K562 (cell line): ENCODE results near the gene TFE3. TPM values are rescaled to one million over a fixed set of nuclear protein-coding genes. Genes with fewer than 3 reads are reported as not detected.
A peak's percentile ranks its signal among the peaks of the same experiment; 100 is the strongest.

Experiments used
- BCOR ChIP-seq: fragments of 450-650 bp; IDR thresholded peaks from 2 replicates; pipeline ENCODE4 v1.6.1; 2016
- BRF1 ChIP-seq: IDR thresholded peaks from 3 replicates; pipeline ENCODE4 v1.6.1; 2011; ENCODE audit warnings: borderline replicate concordance, mild to moderate bottlenecking; ENCODE audit not compliant: insufficient read length; ENCODE audit errors: extremely low read depth
- C11orf30 ChIP-seq: fragments of 450-650 bp; IDR thresholded peaks from 2 replicates; pipeline ENCODE4 v1.6.1; 2016; ENCODE audit warnings: low read depth, mild to moderate bottlenecking
- CC2D1A ChIP-seq: fragments of 450-650 bp; IDR thresholded peaks from 2 replicates; pipeline ENCODE4 v1.6.1; 2017; ENCODE audit warnings: mild to moderate bottlenecking
- CREM ChIP-seq: IDR thresholded peaks from 2 replicates; pipeline ENCODE4 v1.6.1; 2014; ENCODE audit warnings: antibody characterized with exemption, low read depth
- EP300 ChIP-seq: IDR thresholded peaks from 2 replicates; pipeline ENCODE4 v1.6.1; 2012; ENCODE audit warnings: low read length, improper control_type of control experiment
- GABPB2 ChIP-seq: fragments of 250-450 bp; sonication (Bioruptor Pico); conservative IDR thresholded peaks from 2 replicates; pipeline ENCODE4 v1.5.1; 2021; ENCODE audit warnings: mild to moderate bottlenecking
- GTF2E2 ChIP-seq: fragments of 200-800 bp; sonication (Bioruptor generic); IDR thresholded peaks from 2 replicates; pipeline ENCODE4 v1.6.1; 2016; ENCODE audit warnings: missing genetic modification characterization, missing compliant biosample characterization
- HNRNPLL ChIP-seq: fragments of 200-400 bp; formaldehyde crosslinking; IDR thresholded peaks from 2 replicates; pipeline ENCODE4 v1.6.1; 2017; ENCODE audit warnings: low read length, low read depth, mild to moderate bottlenecking; ENCODE audit not compliant: poor library complexity, severe bottlenecking
- HOMEZ ChIP-seq: fragments of 250-450 bp; sonication (Bioruptor Pico); IDR thresholded peaks from 2 replicates; pipeline ENCODE4 v1.4.0; 2020; ENCODE audit warnings: mild to moderate bottlenecking, moderate library complexity
- MAFK ChIP-seq: IDR thresholded peaks from 2 replicates; pipeline ENCODE4 v1.6.1; 2011; ENCODE audit warnings: low read length, improper control_type of control experiment
- NFATC3 ChIP-seq: fragments of 450-650 bp; IDR thresholded peaks from 2 replicates; pipeline ENCODE4 v1.6.1; 2017; ENCODE audit warnings: mild to moderate bottlenecking
- PML ChIP-seq: IDR thresholded peaks from 2 replicates; pipeline ENCODE4 v1.6.1; 2012; ENCODE audit warnings: low read length, inconsistent platforms
- POLR2B ChIP-seq: fragments of 450-650 bp; IDR thresholded peaks from 2 replicates; pipeline ENCODE4 v1.6.1; 2018; ENCODE audit warnings: low read depth; ENCODE audit not compliant: partially characterized antibody
- PRPF4 ChIP-seq: fragments of 200-400 bp; formaldehyde crosslinking; IDR thresholded peaks from one replicate; pipeline ENCODE4 v1.6.1; 2017; ENCODE audit warnings: low read length, low read depth, mild to moderate bottlenecking; ENCODE audit not compliant: insufficient read depth, poor library complexity, severe bottlenecking
- PTBP1 ChIP-seq: fragments of 200-400 bp; formaldehyde crosslinking; IDR thresholded peaks from 2 replicates; pipeline ENCODE4 v1.6.1; 2017; ENCODE audit warnings: low read depth, low read length
- SETDB1 ChIP-seq: IDR thresholded peaks from one replicate; pipeline ENCODE4 v1.6.1; 2012; ENCODE audit warnings: low read length, control low read depth, inconsistent platforms
- SLC30A9 ChIP-seq: fragments of 250-450 bp; sonication (Bioruptor Pico); IDR thresholded peaks from 2 replicates; pipeline ENCODE4 v1.8.0; 2022; ENCODE audit warnings: mild to moderate bottlenecking, moderate library complexity
- SMAD1 ChIP-seq: fragments of 150-350 bp; IDR thresholded peaks from 2 replicates; pipeline ENCODE4 v1.6.1; 2014; ENCODE audit warnings: low read length, low read depth; ENCODE audit not compliant: partially characterized antibody
- SMARCB1 ChIP-seq: IDR thresholded peaks from 2 replicates; pipeline ENCODE4 v1.6.1; 2011; ENCODE audit warnings: improper control_type of control experiment, low read depth; ENCODE audit not compliant: insufficient read length
- SMARCC2 ChIP-seq: fragments of 450-650 bp; IDR thresholded peaks from 2 replicates; pipeline ENCODE4 v1.6.1; 2017; ENCODE audit warnings: antibody characterized with exemption, moderate library complexity, mild to moderate bottlenecking, low read depth
- SMC3 ChIP-seq: conservative IDR thresholded peaks from 2 replicates; pipeline ENCODE4 v1.6.1; 2011; ENCODE audit warnings: low read depth, low read length, improper control_type of control experiment; ENCODE audit not compliant: insufficient read depth
- TAF15 ChIP-seq: fragments of 200-400 bp; formaldehyde crosslinking; IDR thresholded peaks from 2 replicates; pipeline ENCODE4 v1.6.1; 2017; ENCODE audit warnings: mild to moderate bottlenecking, low read depth, low read length, moderate library complexity
- TOE1 ChIP-seq, 2 experiments: fragments of 450-650 bp in 1 of 2; sonication (generic) in 1 of 2; formaldehyde crosslinking in 1 of 2; IDR thresholded peaks; 2 replicates each; pipeline versions ENCODE4 v1.7.1 to v1.8.0; 2016 to 2022; ENCODE audit warnings: borderline replicate concordance in 2 of 2, mild to moderate bottlenecking in 2 of 2, antibody characterized with exemption in 1 of 2, inconsistent platforms in 1 of 2, low read depth in 1 of 2, missing genetic modification reagents in 1 of 2, moderate library complexity in 1 of 2
- ZBTB1 ChIP-seq: sonication (generic); formaldehyde crosslinking; IDR thresholded peaks from 2 replicates; pipeline ENCODE4 v1.8.1; 2023; ENCODE audit warnings: missing genetic modification reagents, low read depth, mild to moderate bottlenecking, borderline replicate concordance
- ZKSCAN1 ChIP-seq: fragments of 150-350 bp; IDR thresholded peaks from 2 replicates; pipeline ENCODE4 v1.6.1; 2016; ENCODE audit warnings: low read depth, low read length
- ZNF79 ChIP-seq: fragments of 250-450 bp; sonication (Bioruptor Pico); IDR thresholded peaks from 2 replicates; pipeline ENCODE4 v1.4.0; 2020; ENCODE audit warnings: low read depth, mild to moderate bottlenecking, moderate library complexity
- polyA plus RNA-seq, 8 experiments: library from polyadenylated mRNA; depleted of rRNA in 4 of 8; stranded (reverse) in 5 of 8; unstranded in 3 of 8; fragments of >200 nt; fragmentation: Nextera tagmentation in 2 of 8; fragmentation: Illumina TruSeq in 1 of 8; extraction: Ambion mirVana in 2 of 8; extraction: Trizol in 1 of 8; gene quantifications; 2 replicates each; pipeline versions ENCODE4 v1.2.1 to v1.2.3, GENCODE V29; 2011 to 2014; ENCODE audit warnings: inconsistent platforms in 1 of 8, missing spikeins in 1 of 8
- total RNA-seq, 7 experiments: library from RNA; depleted of rRNA in 6 of 7; stranded (reverse); fragments of >200 nt in 6 of 7; fragmentation: Illumina TruSeq in 2 of 7; extraction: Trizol in 2 of 7; gene quantifications; 2 replicates each; pipeline versions ENCODE4 v1.2.1 to v1.2.3, GENCODE V29; 2011 to 2021; ENCODE audit warnings: low replicate concordance in 1 of 7
- TF ChIP-seq, protein P1 (sequence below): fragments of 250-450 bp; sonication (Bioruptor Pico); IDR thresholded peaks from 2 replicates; pipeline ENCODE4 v1.8.0; 2021; ENCODE audit warnings: borderline replicate concordance, mild to moderate bottlenecking, moderate library complexity; ENCODE audit not compliant: poor library complexity, severe bottlenecking

TFE3 gene
- total and polyA plus RNA-seq, 9 of the 15 experiments (the other 6 are each of a cell fraction or from before 2014, with no cell fraction given), result 1.9 to 20.3 (median 11.9) TPM

DNA sequence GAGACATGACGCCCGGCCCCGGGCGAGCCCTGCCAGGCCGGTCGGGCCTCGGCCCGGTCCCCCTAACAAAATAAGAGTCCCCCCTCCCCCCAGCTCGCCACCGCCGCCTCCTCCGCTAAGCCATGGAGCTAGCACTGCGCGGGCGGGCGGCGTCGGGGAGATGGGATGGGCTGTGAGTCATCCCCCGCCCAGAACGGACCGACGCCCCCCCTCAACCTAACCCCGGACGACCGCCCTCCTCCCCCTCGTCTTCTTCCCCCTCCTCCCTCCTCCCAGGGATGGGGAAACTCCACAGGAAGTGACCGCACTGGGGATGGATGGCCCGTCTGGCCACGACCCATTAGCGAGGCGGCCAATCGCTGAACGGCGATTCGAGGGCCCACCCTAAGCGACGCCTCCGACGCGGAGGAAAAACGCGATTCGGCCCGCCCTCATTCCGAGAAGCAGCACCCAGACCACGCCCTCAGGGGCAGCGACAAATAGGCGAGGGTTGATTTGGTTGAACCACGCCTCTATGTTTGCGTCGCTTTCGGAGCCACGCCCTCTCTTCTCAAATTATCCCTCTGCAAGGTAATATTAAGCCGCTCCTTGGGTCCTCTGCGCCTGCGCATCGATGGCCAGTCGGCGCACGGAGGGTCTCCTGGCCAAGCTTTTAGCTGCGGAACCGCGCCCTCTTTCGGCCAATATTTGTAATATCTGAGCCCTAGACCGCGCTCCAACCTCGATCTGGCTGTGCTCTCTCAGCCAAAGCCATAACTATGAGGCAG lies at the start of gene TFE3 (continued):
- TF ChIP-seq MAFK, result no peak
- no peak for TF ChIP-seq SETDB1
- TF ChIP-seq PTBP1, result no peak
- TF ChIP-seq HNRNPLL, result peak; percentile 81
- no peak for TF ChIP-seq GTF2E2 (tag)
- no peak for TF ChIP-seq SMARCB1
- peak; percentile 61 for TF ChIP-seq SMC3
- TF ChIP-seq PML, result no peak
- TF ChIP-seq BCOR, result peak; percentile 85
- no peak for TF ChIP-seq TOE1 (IDR thresholded peaks at IDR 0.05; ENCODE audit: borderline replicate concordance)
- TF ChIP-seq TOE1 (CRISPR knock-in tag; IDR thresholded peaks at IDR 0.05; ENCODE audit: borderline replicate concordance, low read depth), result no peak
- no peak for TF ChIP-seq SMAD1
- no peak for TF ChIP-seq ZBTB1 (CRISPR knock-in tag)
- peak; percentile 28; the same call in 1 of the 2 replicates for TF ChIP-seq C11orf30
- no peak for TF ChIP-seq GABPB2 (CRISPR knock-in tag)
- no peak for TF ChIP-seq HOMEZ (CRISPR knock-in tag)
- peak; percentile 88 for TF ChIP-seq CREM
- TF ChIP-seq, protein P1, sequence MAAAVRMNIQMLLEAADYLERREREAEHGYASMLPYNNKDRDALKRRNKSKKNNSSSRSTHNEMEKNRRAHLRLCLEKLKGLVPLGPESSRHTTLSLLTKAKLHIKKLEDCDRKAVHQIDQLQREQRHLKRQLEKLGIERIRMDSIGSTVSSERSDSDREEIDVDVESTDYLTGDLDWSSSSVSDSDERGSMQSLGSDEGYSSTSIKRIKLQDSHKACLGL (CRISPR knock-in tag), result no peak
- TF ChIP-seq SLC30A9, result no peak
- no peak for TF ChIP-seq BRF1
- peak; percentile 20; the same call in 1 of the 2 replicates for TF ChIP-seq EP300
- 0 out of 2 replicates have a peak, but pooled peaks have one; percentile 58 for TF ChIP-seq ZKSCAN1
- no peak for TF ChIP-seq ZNF79 (CRISPR knock-in tag)
- TF ChIP-seq POLR2B, result no peak
- TF ChIP-seq TAF15, result no peak
- no peak for TF ChIP-seq PRPF4
- TF ChIP-seq CC2D1A, result no peak
- no peak for TF ChIP-seq SMARCC2
- no peak for TF ChIP-seq NFATC3
